HEK293 (cell line): Measurements from ENCODE around the gene LAMA5.

Experiments
- CTCF ChIA-PET: fragments of 350-600 bp; formaldehyde crosslinking; extraction: SDS; loops from one replicate; lab custom pipeline; 2021; ENCODE audit warnings: antibody characterized with exemption; lab: Yijun Ruan, JAX
- POLR2A ChIA-PET: fragments of 300-600 bp; formaldehyde crosslinking; extraction: SDS; loops from one replicate; lab custom pipeline; 2020; ENCODE audit warnings: antibody characterized with exemption, inconsistent platforms; lab: Yijun Ruan, JAX
- H3K27ac ChIP-seq: fragments of 200-500 bp; sonication (Bioruptor generic); 2 replicates; pipeline ENCODE4 v1.5.1; 2014; ENCODE audit warnings: low read depth, low read length, control low read depth, inconsistent platforms; ENCODE audit errors: extremely low read depth
- H3K36me3 ChIP-seq, 2 experiments: fragments of 200-500 bp in 1 of 2; sonication (Bioruptor generic) in 1 of 2; 1 replicate in 1 of 2; 2 replicates in 1 of 2; pipeline ENCODE4 v1.5.1; 2014 to 2017; ENCODE audit warnings: inconsistent platforms in 2 of 2, low read length in 2 of 2; ENCODE audit not compliant: control insufficient read depth in 2 of 2, insufficient read depth in 1 of 2
- H3K4me1 ChIP-seq: fragments of 200-500 bp; sonication (Bioruptor generic); 2 replicates; pipeline ENCODE4 v1.5.1; 2014; ENCODE audit warnings: mild to moderate bottlenecking, low read length, inconsistent platforms; ENCODE audit not compliant: control insufficient read depth, insufficient read depth
- H3K4me3 ChIP-seq: 2 replicates; pipeline ENCODE4 v1.5.1; 2011; ENCODE audit warnings: low read depth, mild to moderate bottlenecking, control low read depth, low read length, moderate library complexity
- H3K9me3 ChIP-seq: fragments of 200-500 bp; sonication (Bioruptor generic); 2 replicates; pipeline ENCODE4 v1.5.1; 2014; ENCODE audit warnings: low read depth, low read length, inconsistent platforms; ENCODE audit not compliant: control insufficient read depth, insufficient read depth
- BCL6B ChIP-seq: fragments of 450-650 bp; formaldehyde crosslinking; IDR thresholded peaks from 2 replicates; pipeline ENCODE4 v1.5.1; 2017; ENCODE audit warnings: missing biosample characterization, missing genetic modification characterization
- GLIS2 ChIP-seq: fragments of 450-650 bp; formaldehyde crosslinking; IDR thresholded peaks from 2 replicates; pipeline ENCODE4 v1.5.1; 2016; ENCODE audit warnings: missing biosample characterization, missing genetic modification characterization
- SP2 ChIP-seq: fragments of 450-650 bp; formaldehyde crosslinking; IDR thresholded peaks from 2 replicates; pipeline ENCODE4 v1.5.1; 2016; ENCODE audit warnings: missing biosample characterization, missing genetic modification characterization
- WT1 ChIP-seq: fragments of 450-650 bp; formaldehyde crosslinking; IDR thresholded peaks from 2 replicates; pipeline ENCODE4 v1.5.1; 2016; ENCODE audit warnings: missing biosample characterization, missing genetic modification characterization
- ZIC2 ChIP-seq: fragments of 450-650 bp; formaldehyde crosslinking; IDR thresholded peaks from 2 replicates; pipeline ENCODE4 v1.5.1; 2016; ENCODE audit warnings: missing biosample characterization, missing genetic modification characterization
- ZNF148 ChIP-seq: fragments of 450-650 bp; formaldehyde crosslinking; IDR thresholded peaks from 2 replicates; pipeline ENCODE4 v1.5.0; 2017; ENCODE audit warnings: missing biosample characterization, missing genetic modification characterization, borderline replicate concordance
- ZNF19 ChIP-seq: fragments of 450-650 bp; formaldehyde crosslinking; IDR thresholded peaks from 2 replicates; pipeline ENCODE4; 2016; ENCODE audit warnings: missing biosample characterization, missing genetic modification characterization, low read depth
- ZNF202 ChIP-seq: fragments of 450-650 bp; formaldehyde crosslinking; IDR thresholded peaks from 2 replicates; pipeline ENCODE4 v1.5.1; 2016; ENCODE audit warnings: missing biosample characterization, missing genetic modification characterization, borderline replicate concordance
- ZNF274 ChIP-seq, 2 experiments: fragments of 200-500 bp in 1 of 2; fragments of 450-650 bp in 1 of 2; sonication (Bioruptor generic) in 1 of 2; formaldehyde crosslinking in 1 of 2; IDR thresholded peaks; 2 replicates each; pipeline versions ENCODE4 v1.5.1 to v1.6.1; 2014 to 2016; ENCODE audit warnings: borderline replicate concordance in 1 of 2, inconsistent platforms in 1 of 2, low read length in 1 of 2, missing biosample characterization in 1 of 2, missing genetic modification characterization in 1 of 2
- ZNF341 ChIP-seq: fragments of 450-650 bp; formaldehyde crosslinking; IDR thresholded peaks from 2 replicates; pipeline ENCODE4; 2016; ENCODE audit warnings: low read depth, missing biosample characterization, missing genetic modification characterization
- ZNF549 ChIP-seq: fragments of 450-650 bp; IDR thresholded peaks from 2 replicates; pipeline ENCODE4 v1.5.1; 2018; ENCODE audit warnings: missing biosample characterization, missing genetic modification characterization, mild to moderate bottlenecking, inconsistent platforms, moderate library complexity
- ZNF664 ChIP-seq: fragments of 450-650 bp; formaldehyde crosslinking; IDR thresholded peaks from 2 replicates; pipeline ENCODE4 v1.5.1; 2016; ENCODE audit warnings: missing biosample characterization, missing genetic modification characterization
- ZNF670 ChIP-seq: fragments of 450-650 bp; formaldehyde crosslinking; IDR thresholded peaks from 2 replicates; pipeline ENCODE4 v1.5.1; 2016; ENCODE audit warnings: missing biosample characterization, missing genetic modification characterization, low read depth
- ZNF707 ChIP-seq: fragments of 450-650 bp; formaldehyde crosslinking; IDR thresholded peaks from 2 replicates; pipeline ENCODE4 v1.5.1; 2016; ENCODE audit warnings: missing biosample characterization, missing genetic modification characterization
- ZNF791 ChIP-seq: fragments of 450-650 bp; formaldehyde crosslinking; IDR thresholded peaks from 2 replicates; pipeline ENCODE4 v1.5.1; 2016; ENCODE audit warnings: missing biosample characterization, missing genetic modification characterization

The LAMA5 gene

DNA sequence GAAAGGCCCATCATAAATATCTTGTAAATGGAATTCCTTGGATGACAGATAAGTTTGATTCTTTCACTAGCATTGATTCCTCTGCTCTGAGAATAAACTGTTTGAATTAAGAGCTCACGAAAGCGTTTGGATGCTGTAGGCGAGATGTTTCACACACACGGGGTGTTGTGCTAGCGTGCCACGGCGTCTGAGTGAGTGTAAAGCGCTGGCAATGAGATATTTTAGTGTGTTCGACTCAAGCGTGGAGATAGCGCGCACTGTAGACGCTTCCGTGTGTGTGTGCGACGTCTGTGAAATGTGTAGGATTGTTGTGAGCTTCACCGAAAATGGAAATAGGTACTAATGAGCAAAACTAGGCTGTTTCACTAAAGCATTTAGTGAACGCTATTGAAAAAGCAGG, 93.7 kb downstream of the LAMA5 start:
- TF ChIP-seq BCL6B (tag by site-specific recombination) = no peak
- TF ChIP-seq ZNF549 (tag by site-specific recombination) = no peak
- no peak for TF ChIP-seq ZNF341 (tag by site-specific recombination)
- no peak for TF ChIP-seq SP2
- no peak for TF ChIP-seq ZNF274 (IDR thresholded peaks at IDR 0.05; ENCODE audit: low read length)
- no peak for TF ChIP-seq ZNF274 (tag by site-specific recombination; IDR thresholded peaks at IDR 0.05; ENCODE audit: borderline replicate concordance)
- no peak for TF ChIP-seq ZNF202
- no peak for TF ChIP-seq ZNF670
- no peak for TF ChIP-seq ZNF664 (tag by site-specific recombination)
- TF ChIP-seq WT1 (tag by site-specific recombination) = no peak
- TF ChIP-seq ZNF791 = no peak
- TF ChIP-seq ZNF19 (tag by site-specific recombination) = no peak
- peaks cover 0 to 73% of the 10 kb centered on the region in 2 experiments; a peak in 2 of 3 replicates for H3K36me3 ChIP-seq
- no peak overlapping the region for H3K4me3 ChIP-seq
- ChIA-PET POLR2A (no interaction called here), CTCF (interaction anchor here (0.7 kb wide), 1 partner anchor 1230 kb away, joined by 3 read pairs; no protein-coding TSS in a partner anchor)
- no peaks in the 10 kb centered on the region for H3K9me3 ChIP-seq
- no peak overlapping the region for H3K27ac ChIP-seq
- H3K4me1 ChIP-seq = no peaks in the 10 kb centered on the region

- no peak overlapping the region for H3K4me3 ChIP-seq
- H3K4me1 ChIP-seq = no peaks in the 10 kb centered on the region
- CTCF ChIA-PET = interaction anchor here (0.5 kb wide), 1 partner anchor 214 kb away, joined by 3 read pairs; no protein-coding TSS in a partner anchor
- 0 out of 2 replicates have a peak, but pooled peaks have one; percentile 23 for TF ChIP-seq ZIC2 (tag by site-specific recombination)
- no peak for TF ChIP-seq GLIS2
- POLR2A ChIA-PET = no interaction called here
- H3K27ac ChIP-seq = no peak overlapping the region
- no peaks in the 10 kb centered on the region for H3K9me3 ChIP-seq
- H3K36me3 ChIP-seq = peaks cover 0 to 63% of the 10 kb centered on the region in 2 experiments; a peak in 2 of 3 replicates
Observed at GRCh38 chr20:62272200-62272599, 94.9 kb downstream of the LAMA5 start.

DNA sequence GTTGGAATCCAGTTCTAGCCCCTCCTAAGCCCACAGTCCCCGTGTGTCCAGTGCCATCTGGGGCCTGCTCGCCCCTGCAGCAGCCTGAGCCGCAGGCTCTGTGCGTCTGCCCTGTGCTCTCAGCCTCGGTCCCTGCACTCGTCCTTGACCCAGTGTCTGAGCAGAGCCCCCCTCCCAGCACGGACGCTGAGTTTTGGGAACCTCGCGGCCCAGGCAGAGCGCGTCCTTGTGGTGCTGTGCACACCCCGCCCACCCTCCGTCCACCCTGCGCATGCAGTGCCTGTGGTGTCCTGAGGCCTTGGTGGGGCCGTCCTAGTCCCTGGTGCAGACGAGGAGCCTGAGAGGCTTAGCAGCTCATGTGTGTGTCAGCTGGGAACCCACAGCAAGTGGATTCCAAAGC, 97.2 kb downstream of the LAMA5 start:
- no peak overlapping the region for H3K27ac ChIP-seq
- H3K9me3 ChIP-seq = no peaks in the 10 kb centered on the region
- H3K36me3 ChIP-seq = peaks cover 0 to 67% of the 10 kb centered on the region in 2 experiments; a peak in 2 of 3 replicates
- H3K4me1 ChIP-seq = no peaks in the 10 kb centered on the region
- CTCF ChIA-PET = interaction anchor here (1.1 kb wide), 1 partner anchor 113 kb away, joined by 5 read pairs; no protein-coding TSS in a partner anchor
- TF ChIP-seq ZNF707 (tag by site-specific recombination) (no peak), ZNF19 (tag by site-specific recombination) (no peak), ZNF148 (tag by site-specific recombination) (no peak)
- TF ChIP-seq, all 188 proteins: peak for 0
- POLR2A ChIA-PET = no interaction called here
- no peak overlapping the region for H3K4me3 ChIP-seq
